GM18870 (cell line): ENCODE measurements around the gene DPH1.

ENCODE experiments used
- ATAC-seq: cut with Tn5 transposase; IDR thresholded peaks from one replicate; pipeline ENCODE4 v1.9.1; 2021; ENCODE audit warnings: moderate library complexity; ENCODE audit not compliant: unreplicated experiment

Gene DPH1

DNA sequence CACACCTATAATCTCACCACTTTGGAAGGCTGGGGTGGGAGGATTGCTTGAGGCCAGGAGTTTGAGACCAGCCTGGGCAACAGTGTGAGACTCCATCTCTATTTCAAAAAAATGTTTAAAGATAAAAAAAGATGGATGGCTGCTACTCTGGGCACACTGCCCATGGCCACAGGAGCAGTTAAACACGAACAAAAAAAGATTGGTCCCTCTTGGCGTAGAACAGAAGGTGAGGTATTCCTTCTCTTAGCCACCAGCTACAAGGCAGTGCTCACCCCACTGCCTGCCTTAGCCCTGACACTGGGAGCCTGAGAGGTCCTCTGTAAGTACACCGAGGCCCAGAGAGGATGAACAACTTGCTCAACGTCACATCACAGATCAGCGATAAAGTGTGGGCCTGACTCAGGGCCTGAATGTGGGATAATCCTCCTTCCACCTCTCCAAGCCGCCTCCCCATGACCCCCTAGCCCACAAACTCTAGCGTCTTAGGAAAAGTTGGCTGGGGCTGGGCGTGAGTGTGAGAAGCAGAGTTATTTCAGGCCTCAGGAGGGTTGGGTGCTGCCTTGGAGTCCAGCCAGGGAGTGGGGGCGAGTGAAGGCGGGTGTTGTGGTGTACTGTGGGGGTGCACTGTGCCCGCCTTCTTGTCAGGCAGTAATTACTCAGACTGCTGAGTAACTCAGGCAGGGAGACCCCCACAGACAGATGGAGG lies 2.3 kb upstream of the DPH1 start:
- no peak for ATAC-seq

DNA sequence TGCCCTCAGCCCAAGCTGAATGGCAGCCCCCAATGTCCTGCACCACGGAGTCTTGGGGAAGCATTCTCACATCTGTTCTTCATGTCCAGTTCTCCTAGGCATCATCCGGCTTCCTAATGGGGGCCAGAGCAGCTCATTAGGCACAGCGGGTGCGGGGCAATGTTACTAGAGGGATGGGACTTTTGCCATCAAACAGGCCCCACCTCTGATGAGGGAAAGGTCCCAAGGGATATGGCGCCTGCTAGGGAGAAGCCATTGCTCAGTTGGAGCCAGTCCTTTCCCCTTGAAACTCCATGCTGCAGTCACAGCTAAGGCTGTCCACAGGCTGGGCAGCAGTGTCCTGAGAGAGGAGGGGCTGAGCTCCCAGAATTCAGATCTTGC lies 1.7 kb upstream of the DPH1 start:
- no peak for ATAC-seq

DNA sequence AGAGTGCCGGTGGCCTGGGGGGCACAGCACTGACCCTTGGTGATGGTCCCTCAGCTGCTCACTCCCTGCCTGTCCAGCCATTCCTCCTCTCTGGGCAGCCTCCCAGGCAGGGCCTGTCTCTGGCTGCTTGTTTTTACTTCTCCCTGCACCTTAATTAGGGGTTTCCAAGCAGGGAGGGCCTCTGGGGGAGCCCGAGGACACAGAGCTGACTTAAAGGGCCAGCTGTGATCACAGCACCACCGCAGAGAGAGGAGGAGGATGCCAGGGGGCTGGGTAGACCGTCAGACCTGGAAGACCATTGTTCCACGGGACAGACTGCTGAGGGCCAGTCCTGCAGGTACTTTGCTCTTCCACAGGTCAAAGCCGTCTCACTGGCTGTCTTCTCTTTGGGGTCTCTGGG lies 1.2 kb upstream of the DPH1 start:
- no peak for ATAC-seq

DNA sequence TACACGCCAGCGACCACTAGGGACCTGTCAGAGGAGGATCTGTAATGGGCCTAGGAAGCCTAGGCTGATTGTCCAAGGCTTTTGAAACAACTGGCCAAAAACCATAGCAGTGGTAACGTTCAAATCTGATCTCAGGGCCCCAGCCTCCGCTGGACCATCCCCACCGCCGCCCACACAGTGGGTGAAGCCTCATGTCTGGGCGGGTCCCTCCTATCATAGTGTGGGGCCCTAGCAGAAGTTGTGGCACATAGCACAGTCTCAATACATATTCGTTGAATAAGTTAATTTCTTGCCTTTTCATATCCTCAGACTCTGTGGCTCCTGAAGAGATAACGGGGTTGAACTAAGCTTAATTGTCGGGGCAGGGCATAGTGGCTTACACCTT lies 818 bp downstream of the DPH1 start:
- ATAC-seq = no peak

DNA sequence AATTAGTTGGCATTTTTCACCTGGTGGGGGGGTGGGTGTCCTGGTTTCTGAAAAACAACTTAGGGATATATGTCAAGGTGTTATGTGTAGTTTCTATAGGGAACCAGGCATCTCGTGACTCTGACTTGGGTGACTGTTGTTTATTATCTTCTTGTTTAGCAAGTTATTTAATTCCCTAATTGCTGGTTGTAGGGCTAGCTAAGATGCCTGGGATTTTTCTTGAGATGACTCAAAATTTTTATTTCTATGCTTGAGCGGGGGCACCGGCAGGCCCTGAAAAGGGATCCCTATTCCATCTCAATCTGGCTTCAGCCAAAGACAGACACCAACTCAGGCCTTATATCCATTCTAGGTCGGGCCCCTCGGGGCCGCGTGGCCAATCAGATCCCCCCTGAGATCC lies 3.2 kb downstream of the DPH1 start:
- no peak for ATAC-seq

DNA sequence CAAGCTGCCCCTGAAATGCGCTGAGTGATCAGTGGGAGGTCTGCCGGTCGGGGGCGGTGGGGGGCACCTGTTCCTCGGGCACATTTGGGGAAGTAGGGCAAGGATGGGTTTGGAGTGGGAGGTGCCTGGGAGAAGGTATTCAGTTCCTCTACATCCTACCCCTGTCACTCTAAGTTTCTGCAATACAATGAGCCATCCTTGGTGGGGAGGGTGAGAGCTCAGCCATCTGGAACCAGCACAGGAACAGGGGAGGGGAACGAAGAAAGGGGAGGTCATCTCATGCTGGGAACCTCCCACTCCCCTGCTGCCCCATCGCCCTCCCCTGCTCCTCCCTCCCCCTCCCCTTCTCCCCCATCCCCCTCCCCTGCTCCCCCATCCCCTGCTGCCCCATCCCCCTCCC lies 4.2 kb downstream of the DPH1 start:
- no peak for ATAC-seq

DNA sequence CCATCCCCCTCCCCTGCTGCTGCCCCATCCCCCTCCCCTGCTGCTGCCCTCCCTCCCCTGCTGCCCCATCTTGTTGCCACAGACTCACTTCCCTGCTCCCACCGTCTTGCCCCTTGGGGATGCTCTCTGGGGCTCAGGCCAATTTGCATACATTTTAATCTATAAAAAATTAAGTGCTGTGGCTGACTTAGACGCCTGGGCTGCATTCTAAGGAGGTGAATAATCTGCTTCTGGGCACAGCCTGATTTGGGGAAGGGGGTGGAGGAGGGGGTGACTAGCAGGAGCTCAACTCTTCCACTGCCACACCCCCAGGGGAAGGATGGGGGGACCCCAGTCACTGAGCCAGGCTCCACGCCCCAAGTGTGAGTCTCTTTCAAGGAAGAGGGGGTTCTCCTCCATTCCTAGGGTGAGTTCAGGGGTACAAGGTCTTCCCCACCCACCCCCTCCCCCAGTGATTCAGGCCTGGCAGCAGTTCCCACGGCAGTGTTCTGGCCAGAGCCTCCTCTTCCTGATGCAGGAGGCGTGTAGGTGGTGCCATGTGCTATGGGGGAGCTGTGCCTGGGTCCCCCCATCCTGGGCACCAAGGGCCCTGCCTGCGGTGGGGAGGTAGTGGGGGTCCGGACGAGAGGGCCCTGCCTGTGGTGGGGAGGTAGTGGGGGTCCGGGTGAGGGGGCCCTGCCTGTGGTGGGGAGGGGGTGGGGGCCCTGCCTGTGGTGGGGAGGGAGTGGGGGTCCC lies 5.0 kb downstream of the DPH1 start:
- ATAC-seq = no peak

DNA sequence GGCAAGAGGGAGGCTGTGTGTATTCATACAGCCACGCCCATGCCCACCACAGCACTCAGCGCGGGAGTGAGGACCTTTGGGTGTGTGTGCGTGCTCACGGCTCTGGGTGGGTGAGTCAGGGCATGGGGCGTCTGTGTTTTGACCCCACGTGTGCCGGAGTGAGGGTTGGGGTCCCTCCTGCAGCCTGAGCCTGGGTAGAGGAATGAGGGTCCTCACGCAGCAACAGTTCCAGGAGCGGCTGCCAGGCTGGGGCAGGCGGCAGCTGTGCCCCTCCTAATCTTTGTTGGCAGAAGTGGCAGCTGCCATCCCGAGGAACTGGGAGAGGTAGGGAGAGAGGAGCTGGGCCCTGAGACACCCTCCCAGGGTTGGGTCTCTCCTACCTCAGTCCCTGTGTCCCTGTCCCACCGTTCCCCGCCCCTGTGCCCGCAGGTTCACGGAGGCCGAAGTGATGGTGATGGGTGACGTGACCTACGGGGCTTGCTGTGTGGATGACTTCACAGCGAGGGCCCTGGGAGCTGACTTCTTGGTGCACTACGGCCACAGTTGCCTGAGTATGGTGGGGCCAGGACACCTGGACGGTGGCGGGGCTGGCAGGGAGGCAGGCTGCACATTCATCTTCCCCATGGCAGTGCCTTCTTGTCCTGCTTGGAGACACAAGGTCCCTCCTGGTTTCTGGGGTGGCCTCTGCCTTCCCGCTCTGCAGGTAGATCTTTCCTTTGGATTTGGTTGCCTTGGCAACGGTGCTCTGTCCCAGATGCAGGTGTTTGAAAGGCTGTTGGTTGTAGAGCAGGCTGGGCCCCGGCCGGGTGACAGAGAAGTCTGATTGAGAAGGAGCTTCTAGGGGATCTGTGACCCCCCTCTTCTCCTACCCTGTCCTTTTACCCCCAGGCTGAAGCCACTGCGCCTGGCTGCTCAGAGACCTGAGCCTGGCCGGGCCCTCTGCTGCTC lies 5.9 kb downstream of the DPH1 start:
- ATAC-seq = no peak

DNA sequence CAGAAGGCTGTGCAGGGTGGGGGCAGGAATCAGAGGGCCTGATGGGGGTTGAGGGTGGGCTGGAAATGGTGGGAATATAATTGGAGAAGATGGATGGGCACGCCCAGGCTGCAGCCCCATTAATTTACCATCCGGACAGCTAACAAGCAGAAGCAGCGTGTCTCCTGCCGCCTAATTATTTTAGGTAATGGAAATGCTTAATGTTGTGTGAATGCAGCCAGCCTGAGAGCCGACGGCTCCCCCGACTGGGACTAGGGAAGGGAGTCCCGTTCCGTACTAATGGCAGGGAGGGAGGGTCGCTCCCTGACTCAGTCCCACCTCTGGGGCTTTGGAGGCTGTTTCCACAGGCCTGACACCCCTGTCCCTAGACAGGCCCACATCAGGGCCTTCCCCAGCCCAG lies 7.2 kb downstream of the DPH1 start:
- ATAC-seq = no peak

DNA sequence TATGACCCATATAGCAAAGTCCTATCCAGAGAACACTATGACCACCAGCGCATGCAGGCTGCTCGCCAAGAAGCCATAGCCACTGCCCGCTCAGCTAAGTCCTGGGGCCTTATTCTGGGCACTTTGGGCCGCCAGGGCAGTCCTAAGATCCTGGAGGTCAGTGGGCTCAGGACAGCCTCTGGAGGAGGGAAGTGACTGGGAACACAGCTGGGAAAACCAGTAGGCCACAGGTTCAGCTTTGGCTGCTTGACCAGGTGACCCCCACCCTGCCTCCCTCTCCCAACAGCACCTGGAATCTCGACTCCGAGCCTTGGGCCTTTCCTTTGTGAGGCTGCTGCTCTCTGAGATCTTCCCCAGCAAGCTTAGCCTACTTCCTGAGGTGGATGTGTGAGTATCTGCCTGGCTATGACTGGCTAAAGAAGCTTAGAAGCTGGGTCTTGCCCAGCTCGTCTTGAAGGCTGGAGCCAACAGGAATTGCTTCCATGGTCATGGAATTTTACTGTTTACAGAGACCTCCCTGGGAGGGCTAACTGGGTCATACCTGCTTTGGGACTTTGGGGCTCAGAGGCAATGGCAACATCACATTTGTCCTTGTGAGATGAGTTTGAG lies 10.4 kb downstream of the DPH1 start:
- no peak for ATAC-seq

DNA sequence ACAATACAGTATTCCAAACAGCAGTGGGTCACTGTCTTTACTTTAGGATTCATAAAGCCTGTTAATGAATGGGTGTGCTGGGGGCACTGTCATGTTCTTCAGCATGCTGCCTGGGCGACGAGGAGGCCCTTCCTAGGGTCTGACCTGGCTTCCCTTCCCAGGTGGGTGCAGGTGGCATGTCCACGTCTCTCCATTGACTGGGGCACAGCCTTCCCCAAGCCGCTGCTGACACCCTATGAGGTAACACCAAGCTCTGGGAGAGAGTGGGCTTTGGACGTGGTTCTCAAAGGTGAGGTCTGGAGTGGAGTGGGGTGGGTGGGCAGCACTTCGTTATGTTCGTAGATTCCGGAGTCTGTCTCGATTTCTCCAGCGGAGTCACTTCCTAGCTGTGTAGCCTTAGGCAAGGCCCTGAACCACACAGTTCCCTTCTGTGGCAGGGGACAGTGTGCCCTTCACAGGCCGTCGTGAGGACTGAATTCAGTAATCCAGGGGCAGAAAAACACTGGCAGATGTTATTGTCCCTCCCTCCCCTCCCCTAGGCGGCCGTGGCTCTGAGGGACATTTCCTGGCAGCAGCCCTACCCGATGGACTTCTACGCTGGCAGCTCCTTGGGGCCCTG lies 11.1 kb downstream of the DPH1 start:
- no peak for ATAC-seq

DNA sequence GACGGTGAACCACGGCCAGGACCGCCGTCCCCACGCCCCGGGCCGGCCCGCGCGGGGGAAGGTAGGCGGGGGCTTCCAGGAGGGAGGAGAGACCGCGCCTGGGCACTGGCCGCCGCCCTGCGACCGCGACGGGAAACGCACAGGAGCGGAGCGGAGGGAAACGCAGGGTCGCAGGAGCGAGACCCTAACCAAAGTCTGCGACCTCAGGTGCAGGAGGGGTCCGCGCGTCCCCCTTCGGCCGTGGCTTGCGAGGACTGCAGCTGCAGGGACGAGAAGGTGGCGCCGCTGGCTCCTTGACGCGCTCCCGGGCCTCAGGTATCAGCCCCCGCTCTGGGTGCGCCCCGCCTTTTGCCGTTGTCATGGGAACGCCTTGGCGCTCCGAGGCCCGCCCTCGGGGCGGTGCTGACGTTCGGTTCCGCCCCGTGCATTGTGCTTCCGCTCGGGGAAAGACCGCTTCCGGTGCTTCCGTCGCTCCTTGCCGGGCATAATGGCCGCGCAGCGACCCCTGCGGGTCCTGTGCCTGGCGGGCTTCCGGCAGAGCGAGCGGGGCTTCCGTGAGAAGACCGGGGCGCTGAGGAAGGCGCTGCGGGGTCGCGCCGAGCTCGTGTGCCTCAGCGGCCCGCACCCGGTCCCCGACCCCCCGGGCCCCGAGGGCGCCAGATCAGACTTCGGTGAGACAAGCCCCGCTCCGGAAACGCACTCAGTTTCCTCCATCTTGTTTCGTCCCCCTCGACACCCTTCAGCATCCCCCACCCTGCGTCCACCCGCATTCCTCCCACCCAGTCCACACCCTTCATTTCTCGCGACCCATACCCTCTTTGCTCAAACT lies 11.8 kb downstream of the DPH1 start, which contains the start of gene OVCA2:
TSS of gene OVCA2 (plus strand) at position 462 of the 829 bp plus-strand sequence. CDS start at position 488, 26 bp downstream.
- ATAC-seq = peak; percentile 83

DNA sequence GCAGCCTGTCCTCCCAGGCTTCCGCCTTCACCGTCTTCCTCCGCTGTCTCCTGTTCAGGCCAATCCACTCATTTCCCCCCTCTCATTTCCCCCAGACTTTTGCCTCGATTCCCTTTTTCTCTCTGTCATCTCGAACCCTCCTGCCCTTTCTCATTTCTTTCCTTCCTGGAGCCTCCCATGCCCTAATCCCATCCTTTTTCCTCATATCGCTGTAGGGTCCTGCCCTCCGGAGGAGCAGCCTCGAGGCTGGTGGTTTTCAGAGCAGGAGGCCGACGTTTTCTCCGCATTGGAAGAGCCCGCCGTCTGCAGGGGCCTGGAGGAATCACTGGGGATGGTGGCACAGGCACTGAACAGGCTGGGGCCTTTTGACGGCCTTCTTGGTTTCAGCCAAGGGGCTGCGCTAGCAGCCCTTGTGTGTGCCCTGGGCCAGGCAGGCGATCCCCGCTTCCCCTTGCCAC lies 12.5 kb downstream of the DPH1 start:
- no peak for ATAC-seq

DNA sequence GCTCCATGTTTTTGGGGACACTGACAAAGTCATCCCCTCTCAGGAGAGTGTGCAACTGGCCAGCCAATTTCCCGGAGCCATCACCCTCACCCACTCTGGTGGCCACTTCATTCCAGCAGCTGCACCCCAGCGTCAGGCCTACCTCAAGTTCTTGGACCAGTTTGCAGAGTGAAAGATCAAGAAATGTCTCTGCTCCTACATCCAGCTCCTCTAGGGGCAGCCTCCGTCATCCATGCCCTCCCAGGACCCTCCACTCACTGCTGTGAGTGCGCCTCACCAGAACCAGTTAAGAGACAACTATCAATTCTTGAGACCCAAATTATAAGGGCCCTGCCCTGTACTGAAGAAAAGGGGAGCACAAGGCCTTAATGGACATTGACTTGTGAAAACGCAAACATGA lies 13.0 kb downstream of the DPH1 start:
- ATAC-seq = no peak

DNA sequence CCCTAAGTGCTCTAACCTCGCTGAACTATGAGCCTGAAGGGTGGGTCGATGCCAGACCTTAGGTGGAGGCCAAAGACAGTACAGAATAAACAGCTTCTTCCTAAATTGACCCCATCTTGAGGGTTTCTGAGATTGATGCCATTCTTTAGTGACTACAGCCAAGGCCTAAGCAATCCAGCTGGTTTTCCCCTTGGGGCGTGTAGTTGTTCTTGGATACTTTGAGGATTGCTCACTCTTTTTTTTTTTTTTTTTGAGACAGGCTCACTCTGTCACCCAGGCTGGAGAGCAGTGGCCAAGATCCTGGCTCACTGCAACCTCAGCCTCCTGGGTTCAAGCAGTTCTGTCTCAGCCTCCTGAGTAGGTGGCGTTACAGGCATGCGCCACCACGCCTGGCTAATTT lies 13.8 kb downstream of the DPH1 start:
- ATAC-seq = no peak

DNA sequence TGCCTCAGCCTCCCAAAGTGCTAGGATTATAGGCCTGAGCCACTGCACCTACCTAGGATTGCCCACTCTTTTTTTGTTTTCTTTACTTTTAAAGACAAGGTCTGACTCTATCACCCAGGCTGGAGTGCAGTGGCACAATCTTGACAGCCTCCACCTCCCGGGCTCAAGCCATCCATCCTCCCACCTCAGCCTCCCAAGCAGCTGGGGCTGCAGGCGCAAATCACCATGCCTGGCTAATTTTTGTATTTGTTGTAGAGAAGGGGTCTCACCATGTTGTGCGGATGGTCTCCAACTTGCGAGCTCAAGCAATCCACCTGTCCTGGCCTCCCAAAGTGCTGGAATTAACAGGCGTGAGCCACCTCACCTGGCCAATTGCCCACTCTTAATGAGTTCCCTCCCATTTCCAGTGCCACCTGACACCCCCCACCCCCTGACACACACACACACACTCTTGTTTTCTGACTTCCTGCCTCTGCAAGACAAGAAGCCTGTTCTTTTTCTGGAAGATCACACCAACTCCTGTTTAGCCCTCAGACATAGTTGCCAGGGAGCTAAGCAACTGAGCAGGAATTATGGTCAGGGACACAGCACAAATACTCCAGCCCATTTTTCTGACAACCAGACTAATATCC lies 14.4 kb downstream of the DPH1 start:
- no peak for ATAC-seq

DNA sequence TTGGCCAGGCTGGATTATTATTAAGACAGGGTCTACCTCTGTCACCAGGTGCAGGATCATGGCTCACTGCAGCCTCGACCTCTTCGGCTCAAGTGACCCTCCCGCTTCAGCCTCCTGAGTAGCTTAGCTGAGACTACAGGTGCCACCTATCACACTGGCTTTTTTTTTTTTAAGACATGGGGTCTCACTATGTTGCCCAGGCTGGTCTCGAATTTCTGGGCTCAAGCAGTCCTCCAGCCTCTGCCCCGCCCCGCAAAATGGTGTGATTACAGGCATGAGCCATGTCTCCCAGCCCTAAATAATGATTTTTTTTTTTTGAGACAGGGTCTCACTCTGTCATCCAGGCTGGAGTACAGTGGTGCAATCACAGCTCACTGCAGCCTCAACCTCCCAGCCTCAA lies 17.6 kb downstream of the DPH1 start:
- no peak for ATAC-seq

DNA sequence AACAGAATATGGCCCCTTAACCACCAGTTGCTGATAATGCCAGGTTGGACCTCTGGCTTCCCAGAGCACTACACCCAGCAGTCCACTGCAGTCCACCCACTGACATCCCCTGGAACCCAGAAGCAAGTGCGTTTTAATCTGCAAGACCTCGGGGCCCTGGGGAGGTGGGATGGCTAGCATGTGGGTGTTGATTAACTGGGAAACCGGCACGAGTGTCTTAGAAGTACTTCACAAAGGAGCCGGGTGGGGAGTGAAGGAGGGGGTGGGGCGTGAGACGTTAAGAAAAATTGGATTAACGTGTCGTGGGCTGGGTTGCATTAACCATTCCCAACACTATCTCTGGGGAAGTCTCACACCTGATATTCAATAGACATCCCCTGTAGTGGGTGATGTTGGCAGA lies 18.9 kb downstream of the DPH1 start:
- ATAC-seq = no peak
